Activated T-cell treated with anti-CD3 and anti-CD28 coated beads, Interleukin-2, amount 50 U/mL, for 48 hours (primary cell): ENCODE measurements around the gene RSPH3.
"Not testable (repeated sequence)": the region's sequence is repeated elsewhere in the genome, so short reads cannot be mapped to it uniquely, and the experiment has no call there.

ENCODE experiments used
- DNase-seq, 2 experiments: peaks; one replicate each; pipeline ENCODE4 v3.0.0-alpha.2; 2020

Gene RSPH3

DNA sequence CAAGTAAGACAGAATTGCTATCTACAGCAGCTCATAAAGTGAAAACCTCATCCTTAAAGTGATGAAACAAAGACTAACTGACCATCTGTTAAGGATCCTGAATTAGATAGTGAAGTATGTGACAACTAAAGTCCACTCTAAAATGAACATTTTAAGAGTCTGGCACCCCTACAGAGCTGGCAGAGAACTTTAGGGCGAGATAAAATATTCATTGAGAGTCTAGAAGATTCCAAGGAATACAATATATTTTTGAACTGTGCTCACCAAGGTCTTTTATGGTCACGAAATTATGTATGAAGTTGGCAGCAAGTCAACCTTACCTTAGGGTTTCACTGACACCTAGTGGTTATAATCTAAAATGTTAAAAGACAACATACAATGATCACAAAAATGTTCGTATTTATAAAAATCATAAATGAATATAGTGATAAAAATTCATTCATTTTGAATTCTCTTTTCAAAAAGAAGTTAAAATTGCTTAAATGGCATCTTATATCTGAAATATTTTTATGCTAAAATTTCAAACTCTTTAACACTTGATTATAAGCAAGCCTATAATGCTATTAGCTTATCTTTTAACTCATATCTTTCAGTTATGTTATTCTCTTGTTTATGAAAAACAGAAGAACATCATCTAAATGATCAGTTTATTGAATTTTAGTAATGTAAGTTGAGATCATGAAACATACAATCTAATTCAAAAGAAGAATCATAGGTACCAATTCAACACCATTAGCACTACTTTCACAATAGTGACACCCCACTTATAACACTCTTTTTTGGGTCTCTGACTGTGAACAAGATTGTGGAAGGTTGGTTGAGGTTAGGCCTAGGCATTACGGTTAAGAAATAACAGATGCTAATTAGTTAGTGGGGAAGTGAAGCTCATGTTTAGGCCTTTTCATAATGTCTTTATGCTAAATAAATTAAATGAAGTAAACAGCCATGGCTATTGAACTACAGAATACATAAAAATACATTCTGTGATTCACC is 27.5 kb downstream of the RSPH3 start:
- no peak for DNase-seq

DNA sequence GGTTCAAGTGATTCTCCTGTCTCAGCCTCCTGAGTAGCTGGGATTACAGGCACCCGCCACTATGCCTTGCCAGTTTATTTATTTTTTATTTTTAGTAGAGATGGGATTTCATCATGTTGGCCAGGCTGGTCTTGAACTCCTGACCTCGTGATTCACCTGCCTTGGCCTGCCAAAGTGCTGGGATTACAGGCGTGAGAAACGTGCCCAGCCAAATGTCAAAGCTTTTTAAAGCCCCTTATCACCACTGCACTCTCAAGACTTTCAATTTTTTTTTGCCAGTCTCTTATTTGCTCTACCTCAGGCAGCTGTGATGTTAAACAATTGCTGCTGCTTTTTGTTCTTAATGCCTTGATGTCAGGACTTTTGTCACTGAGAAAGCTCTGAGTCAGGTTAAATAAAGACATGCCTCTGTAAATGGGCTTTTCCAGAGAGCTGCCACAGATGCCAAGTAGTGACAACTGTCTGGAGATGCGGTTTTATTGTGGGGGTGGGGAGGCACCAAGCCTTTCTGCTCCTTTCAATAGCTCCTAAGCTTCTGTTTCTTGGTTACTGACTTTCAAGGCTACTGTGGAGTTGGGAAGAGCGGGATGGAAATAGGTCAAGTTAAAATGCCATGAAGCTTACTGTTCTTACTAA is 29.2 kb downstream of the RSPH3 start:
- DNase-seq = no peak

DNA sequence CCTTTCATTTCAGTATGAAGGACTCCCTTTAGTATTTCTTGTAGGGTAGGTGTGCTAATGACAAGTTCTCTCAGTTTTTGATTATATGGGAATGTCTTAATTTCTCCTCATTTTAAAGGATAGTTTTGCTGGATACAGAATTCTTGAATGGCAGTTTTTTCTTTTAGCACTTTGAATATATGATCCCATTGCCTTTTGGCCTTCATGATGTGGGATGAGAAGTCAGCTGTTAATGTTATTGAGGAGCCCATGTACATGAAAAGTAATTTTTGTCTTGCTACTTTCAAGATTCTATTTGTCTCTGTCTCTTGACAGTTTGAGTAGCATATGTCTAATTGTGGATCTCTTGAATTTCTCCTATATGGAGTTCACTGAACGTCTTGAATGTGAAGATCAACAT is 30.9 kb downstream of the RSPH3 start:
- DNase-seq = no peak

DNA sequence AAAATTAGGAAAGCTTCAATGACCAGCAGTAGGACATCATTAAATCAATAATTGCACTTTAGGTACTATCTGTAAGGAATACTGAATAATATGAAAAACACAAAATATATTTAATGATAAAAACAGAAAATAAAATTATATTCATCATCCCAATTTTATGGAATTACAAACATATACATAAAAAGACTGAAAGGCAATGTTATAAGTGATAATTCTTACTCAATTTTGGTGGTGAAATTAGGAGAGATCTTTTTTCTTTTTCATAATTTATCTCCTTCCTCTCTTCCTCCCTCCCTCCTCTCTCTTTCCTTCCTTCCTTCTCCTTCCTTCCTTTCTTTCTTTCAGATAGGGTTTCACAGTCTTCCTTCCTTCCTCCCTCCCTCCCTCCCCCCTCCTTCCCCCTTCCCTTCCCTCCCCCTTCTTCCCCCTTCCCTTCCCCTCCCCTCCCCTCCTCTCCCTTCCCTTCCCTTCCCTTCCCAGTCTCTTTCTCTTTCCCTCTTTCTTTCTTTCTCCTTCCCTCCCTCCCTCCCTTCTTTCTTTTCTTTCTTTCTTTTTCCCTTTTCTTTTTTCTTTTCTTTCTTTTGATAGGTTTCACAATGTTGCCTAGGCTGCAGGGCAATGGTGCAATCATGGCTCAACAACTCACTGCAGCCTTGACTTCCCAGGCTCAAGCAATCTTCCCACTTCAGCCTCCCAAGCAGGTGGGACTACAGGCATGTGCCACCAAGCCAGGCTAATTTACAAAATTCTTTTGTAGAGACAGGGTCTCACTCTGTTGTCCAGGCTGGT is 36.8 kb downstream of the RSPH3 start:
- DNase-seq = no peak

DNA sequence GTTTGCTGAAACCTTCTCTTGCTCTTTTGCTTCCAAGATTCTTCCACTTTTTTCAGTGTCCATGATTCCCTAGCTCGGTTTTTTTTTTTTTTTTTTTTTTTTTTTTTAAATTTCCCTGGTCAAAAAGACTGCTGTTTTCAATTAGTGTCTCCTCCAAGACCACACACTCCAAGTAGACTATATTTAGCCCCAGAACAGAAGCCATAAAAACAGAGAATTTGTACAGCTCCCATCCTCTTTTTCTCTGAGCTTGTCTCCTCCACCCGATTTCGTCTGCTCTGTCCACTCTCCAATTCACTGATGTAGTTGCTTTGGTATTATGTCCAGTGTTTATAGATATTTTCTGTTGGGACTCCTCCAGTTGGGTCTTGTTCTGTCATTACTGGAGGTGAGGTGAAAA is 37.6 kb downstream of the RSPH3 start:
- DNase-seq = no peak

DNA sequence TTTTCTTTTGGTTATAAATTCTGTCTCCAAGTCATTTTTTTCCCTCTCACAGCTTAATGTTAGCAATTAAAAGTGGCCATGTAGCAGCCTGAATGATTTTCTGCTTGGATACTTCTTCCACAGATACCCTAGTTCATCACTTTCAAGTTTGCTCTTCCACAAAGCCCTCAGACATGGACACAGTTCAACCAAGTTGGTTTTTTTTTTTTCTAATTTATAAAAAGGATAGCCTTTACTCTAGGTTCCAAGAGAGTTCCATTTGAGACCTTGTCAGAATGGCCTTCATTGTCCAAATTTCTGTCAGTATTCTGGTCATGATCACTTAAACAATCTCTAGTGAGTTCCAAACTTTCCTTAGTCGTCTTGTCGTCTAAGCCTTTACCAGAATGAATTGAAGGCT is 40.0 kb downstream of the RSPH3 start:
- DNase-seq = no peak

- no peak for DNase-seq
Measured at GRCh38 chr6:158959552-158959951, 40.5 kb downstream of the RSPH3 start.

DNA sequence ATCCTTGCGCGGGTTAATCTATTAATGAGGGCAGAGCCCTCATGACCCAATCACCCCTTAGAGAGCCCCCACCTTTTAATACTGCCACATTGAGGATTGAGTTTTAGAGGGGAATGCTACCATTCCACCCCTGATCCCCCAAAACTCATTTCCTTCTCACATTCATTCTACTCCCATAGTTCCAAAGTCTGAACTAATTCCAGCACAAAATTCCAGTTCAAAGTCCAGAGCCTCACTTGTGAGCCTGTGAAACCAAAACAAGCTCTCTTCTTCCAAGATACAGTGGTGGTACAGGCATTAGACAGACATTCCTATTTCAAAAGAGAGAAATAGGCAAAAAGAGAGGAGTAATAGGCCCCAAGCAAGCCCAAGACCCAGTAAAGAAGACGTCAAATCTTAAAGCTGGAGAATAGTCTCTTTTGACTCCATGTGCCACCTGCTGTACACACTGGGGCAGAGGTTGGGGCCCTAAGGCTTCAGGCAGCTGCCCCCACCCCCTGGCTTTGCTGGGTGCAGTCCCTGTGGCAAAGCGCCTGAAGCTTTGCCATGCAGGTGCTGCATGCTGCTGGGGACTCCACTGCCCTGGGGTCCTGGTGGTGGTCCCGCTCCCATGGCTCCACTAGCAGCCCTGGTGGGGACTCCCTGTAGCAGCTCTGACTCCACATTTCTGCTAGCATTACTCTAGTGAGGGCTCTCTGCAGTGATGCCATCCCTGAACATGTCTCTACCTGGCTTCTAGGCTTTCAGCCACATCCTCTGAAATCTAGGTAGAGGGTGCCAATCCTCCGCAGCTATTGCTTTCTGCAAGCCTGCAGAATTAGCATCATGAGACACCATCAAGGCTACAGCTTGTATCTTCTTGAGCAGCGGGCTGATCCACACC is 41.3 kb downstream of the RSPH3 start:
- DNase-seq = no peak

GRCh38 chr6:158955255-158955654 is 44.7 kb downstream of the RSPH3 start:
- no peak for DNase-seq

DNA sequence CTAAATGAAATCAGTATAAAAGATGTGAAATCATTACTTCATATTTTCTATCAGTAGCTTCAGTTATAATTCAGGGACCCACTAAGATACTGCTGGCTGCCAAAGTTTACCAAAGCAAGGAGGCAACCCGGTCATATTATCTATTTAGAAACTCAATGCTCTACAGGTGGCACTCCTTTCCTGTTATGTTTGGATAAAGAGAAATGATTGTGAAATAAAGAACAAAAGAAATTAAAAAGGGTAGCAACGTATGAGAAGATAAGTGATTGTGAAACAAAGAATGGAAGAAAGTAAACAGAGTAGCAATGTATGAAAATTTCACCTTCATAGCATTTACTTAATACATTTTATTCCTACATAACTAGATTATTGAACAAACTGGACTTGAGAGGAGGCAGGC is 45.2 kb downstream of the RSPH3 start:
- no peak for DNase-seq

- DNase-seq = not testable (repeated sequence)
Measured at GRCh38 chr6:158952011-158952410, 48.0 kb downstream of the RSPH3 start.

DNA sequence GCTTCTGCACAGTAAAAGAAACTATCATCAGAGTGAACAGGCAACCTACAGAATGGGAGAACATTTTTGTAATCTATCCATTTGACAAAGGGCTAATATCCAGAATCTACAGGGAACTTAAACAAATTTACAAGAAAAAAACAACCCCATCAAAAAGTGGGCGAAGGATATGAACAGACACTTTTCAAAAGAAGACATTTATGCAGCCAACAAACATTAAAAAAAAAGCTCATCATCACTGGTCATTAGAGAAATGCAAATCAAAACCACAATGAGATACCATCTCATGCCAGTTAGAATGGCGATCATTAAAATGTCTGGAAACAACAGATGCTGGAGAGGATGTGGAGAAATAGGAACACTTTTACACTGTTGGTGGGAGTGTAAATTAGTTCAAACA is 48.4 kb downstream of the RSPH3 start:
- DNase-seq = not testable (repeated sequence)

GRCh38 chr6:158947284-158947683 is 52.7 kb downstream of the RSPH3 start:
- DNase-seq = no peak

DNA sequence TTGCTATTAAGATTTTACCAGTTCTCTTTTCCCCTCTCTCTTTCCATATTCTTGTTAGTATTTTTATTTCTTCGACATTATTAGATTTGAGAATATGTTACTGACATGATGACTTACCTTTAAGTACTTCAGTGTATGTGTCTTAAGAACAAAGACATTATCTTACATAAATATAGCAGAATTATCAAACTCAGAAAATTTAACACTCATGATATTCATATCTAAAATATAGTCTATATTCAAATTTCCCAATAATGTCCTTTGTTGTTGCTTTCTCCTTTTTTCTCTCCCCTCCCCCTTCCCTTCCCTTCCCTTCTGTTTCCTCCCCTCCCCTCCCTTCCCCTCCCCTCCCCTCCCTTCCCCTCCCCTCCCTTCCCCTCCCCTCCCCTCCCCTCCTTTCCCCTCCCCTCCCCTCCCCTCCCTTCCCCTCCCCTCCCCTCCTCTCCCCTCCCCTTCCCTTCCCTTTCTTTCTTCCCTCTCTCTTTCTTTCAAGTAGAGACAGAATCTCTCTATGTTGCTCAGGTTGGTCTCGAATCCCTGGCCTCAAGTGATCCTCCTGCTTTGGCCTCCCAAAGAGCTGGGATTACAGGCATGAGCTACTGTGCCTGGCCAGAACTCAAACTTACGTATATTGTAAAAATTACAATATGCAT is 56.5 kb downstream of the RSPH3 start:
- no peak for DNase-seq

DNA sequence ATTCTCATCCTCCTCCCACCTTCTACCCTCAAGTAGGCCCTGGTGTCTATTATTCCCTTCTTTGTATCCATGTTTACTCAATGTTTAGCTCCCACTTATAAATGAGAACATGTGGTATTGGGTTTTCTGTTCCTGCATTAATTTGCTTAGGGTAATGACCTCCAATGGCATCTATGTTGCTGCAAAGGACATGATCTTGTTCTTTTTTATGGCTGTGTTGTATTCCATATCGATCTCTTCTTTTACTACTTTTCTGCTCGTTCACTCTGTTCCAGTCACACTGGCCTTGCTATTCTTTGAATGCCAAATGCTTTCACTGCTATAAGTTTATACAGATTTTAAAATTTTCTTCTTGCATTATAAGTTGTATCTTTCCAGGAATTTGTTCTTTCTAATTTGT is 57.7 kb downstream of the RSPH3 start:
- no peak for DNase-seq

GRCh38 chr6:158941246-158941645 is 58.8 kb downstream of the RSPH3 start:
- DNase-seq = no peak

DNA sequence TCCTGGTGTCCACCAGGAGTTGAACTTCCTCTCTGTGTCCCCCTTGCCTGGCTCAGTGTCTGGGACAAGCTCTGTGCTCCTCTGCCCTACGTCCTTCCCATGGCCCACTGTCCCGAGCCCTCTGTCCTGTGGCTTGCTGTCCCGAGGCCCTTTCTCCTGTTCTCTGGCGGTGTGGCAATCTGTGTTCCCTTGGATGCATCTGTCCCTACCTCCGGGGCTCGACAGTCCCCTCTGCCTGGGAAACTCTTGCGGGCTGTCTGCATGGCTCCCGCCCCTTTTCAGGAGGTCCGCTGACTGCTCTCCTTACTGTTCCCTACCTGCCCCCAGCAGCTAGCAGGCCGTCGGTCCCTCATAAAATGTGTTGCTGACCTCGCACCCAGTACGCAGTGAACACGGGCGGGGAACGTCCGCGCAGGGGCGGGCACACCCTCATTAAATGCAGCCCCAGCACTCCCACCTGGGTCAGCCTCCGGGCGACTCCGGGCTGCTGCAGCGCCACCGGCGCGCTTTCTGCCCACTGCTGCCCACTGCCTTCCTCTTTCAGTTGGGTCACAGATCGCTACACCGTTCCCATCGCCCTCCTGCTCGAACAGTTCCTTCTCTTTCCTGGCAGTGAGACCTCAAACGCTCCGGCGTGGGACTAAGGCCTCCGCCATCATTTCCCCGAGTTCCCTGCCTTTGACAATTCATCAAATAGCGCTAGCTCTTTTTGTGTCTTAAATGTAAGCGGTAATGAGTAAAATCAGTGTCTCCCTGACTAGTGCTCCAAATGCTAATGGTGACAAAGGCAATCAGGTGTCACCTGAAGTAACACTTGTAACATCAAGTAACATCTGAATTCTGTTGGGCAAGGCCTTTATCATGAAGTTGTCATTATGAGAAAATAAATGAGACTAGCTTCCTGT is 60.5 kb downstream of the RSPH3 start:
- DNase-seq = peak in 1 of 2 experiments; percentile 34

DNA sequence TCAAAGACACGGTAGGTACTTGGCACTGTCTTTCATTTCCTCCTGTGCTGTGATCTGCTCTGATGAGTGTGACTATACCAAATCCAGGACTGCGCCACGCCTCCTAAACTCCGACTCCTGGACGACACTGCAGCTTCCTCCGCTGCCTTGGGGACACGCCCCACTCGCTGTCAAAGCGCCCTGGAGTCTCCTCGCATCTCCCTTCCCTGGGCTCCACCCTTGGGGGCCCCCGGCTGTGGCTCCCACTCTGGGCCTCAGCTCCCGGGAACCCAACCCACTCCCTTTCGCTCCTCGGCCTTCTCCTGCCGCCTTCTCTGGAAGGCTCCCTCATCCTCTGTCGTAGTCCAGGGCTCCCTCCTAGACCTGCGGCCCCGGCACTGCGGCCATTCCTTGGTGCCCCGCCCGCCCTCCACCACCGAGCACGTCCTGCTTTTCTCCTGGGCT is 61.2 kb downstream of the RSPH3 start:
- peak; percentile 35 to 43 for DNase-seq

DNA sequence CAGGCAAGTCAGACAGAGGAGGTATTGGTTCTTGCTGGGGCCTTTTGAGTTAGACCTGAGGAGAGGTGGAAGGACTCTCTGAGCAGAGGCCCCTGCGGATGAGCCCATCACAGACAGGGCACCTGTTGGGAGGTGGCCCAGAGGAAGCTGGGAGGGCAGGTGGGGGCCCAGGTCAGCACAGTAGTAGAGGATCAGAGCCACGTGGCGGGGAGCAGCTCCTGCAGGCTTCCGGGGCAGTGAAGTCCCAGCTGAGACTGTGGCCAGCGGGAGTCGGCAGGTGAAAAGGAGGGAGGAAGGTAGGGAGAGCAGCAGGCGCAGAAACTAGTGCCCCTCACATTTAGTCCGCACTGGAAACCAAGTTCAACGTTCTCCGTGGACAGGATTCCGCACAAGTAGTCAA is 61.8 kb downstream of the RSPH3 start:
- DNase-seq = no peak

DNA sequence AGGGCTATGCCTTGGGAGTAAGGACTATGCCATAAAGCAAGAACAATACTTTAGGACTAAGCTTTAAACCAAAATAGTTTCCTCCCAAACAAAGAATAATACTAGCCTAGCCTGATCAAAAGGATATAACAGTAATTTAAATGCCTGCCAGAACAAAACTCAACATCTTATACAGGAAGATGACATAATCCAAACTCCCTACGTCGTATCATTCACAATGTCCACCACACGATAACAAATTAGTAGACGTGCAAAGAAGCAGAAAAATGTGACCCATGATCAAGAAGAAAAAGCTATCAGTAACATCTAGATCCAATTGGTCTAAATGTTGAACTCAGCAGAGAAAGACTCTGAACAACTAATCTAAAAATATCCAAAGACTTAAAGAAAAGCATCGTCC is 65.8 kb downstream of the RSPH3 start:
- no peak for DNase-seq
